OCI-M2 (cell line): Measurements from ENCODE around the gene SEMA6D.

Experiments
- DNase-seq: peaks from one replicate; lab custom pipeline; 2025; ENCODE audit not compliant: unreplicated experiment; lab: John Stamatoyannopoulos, UW

The SEMA6D gene

DNA sequence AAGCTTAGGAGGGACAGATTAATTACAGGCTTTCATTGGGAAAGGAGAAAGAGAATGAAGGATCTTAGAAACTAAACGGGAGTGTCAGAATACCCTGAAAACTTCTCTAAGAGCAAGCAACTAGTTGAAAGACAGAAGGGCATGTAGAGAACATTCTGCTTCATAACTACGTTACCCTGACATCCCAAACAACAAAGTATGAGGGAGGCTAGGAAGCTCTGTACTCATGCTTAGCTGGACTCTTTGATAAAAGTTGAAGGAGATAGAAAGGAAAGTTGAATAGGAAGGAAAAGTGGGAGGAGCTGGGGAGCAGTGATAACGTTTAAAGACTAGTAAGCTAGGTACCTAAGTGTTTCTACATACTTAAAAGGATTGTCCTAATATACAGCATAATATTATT is 64.2 kb downstream of the SEMA6D start:
- no peak for DNase-seq

DNA sequence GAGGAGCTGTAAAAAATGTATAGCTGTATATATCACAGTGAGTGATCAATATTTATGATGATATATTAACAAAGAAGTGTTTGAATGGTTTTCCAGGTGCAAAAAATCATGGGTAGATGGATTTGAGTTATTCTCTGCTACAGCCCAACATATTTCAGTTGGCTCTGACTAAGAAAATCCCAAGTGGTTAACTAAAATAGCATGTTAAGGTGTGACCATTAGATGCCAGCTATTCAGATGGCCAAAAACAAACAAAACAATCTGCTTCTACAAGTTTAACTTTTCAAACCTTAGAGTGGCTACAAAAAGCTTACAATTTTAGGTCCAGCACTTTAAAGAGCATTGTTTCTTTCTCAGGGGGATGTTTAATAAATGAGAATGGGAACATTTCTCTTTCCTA is 67.5 kb downstream of the SEMA6D start:
- no peak for DNase-seq

DNA sequence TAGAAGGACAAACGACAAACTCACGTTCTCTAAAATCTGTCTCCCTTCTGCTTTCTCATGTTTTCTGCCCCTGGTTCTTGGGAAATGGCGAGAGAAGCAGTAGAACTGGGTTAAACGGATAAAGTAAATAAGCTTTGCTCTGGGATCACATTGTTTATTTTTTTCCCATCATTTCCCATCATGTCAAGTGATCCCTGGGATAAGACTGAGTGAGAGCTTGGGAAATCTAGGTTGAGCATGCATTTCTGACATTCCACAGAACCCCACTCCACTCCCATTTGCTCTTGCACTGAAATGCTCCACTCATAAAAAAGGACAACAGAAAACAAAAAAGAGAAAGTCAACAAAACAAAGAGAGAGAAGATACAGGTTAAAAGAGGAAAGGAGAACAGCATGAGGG is 69.1 kb downstream of the SEMA6D start:
- DNase-seq: no peak

DNA sequence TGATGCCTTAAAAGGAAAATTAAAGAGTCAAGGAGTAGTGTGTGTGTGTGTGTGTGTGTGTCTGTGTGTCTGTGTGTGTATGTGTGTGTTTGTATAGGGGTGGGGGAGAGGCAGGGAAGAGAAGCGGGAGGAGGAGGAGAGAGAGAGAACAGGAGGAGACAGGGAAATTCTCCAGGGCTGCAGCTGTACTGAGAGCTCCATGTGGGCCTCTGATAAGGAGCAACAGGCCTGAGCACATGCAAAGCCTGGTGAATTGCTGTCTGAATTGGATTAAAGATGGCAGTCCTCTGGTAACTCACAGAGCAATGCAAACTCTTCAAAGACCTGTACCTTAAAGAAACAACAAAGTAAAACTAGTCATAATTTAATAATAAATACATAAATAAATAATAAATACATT is 70.6 kb downstream of the SEMA6D start:
- no peak for DNase-seq

DNA sequence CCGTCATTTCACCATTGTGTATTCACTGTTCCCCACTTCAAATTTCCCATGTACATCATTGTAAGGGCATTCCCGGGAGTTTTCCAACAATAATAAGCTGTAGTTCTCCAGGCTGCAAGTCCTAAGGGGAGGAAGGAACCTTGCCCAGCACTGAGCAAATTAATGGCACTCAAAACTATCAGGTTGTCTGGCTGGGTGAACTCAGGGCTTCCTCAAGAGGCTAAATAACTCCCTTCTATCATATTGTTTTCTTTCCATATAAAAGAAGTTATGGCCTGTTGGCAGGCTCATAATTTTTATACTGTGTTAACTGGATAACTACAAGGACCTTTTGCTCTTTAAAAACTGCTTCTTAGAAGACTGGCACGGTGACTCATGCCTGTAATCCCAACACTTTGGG is 71.4 kb downstream of the SEMA6D start:
- DNase-seq: no peak

DNA sequence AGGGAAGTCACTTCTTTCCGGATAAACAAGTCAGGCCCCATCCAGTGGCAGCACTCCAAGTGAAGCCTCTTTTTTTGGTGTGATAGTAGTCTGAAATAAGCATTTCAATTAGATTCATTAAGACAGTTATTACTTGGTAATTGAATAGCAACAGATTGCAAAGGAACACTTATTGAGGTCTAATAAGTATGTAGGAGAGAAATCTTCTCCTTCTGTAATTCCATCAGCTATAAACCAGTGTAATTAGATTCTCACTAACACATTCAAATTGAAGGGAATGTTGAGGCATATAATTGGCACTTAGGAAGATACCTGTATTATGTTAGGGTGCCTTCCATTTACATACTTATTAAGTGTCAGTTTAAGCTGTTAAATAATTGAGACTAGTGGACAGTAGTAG is 73.9 kb downstream of the SEMA6D start:
- DNase-seq: no peak

DNA sequence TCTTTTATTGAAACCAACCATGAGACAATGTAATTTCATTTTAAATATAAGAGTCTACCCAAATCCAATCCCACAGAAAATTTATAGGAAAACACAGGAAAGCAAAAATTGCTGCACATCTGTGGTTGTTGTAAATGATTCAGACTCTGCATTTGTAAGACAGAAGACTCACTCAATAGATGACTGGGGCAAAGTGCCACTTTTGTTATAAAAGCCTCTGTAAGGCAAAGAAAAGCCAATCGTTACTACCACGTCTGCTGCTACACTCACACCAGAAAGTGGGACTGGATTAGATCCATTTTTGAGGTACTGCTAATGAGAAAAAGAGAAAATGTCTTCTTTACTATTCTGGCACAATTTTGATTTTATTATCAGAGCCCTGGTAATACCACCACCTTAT is 74.9 kb downstream of the SEMA6D start:
- no peak for DNase-seq

DNA sequence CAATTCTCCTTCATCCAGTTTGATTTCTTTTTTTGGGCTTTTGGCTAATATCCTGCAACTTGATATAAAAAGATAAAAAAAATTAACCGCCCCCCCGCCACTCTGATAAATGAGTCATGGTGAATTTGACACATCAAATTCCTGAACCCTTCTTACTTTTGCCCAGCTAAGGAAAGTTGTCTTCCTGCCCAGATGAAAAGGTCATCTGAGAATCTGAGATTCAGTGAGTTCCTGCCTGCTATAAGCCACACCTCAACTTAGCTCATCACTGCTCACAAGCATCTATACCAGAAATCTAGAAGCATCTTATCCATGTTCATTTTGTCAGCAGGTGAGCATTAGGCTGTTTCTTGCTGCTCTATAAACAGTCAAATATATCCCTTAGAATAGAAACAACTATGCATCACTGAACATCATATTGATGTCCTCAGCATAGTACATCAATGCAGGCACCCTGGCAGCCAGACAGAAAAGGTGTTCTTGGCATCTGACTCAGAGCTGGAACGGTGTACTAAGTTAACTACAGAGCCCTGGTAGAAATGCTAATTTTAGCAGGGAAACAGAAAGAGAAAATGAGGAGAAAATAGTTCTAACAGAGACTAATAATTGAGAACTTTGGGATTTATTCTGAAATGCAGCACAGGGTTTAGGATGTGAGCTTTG is 77.1 kb downstream of the SEMA6D start:
- DNase-seq: no peak

DNA sequence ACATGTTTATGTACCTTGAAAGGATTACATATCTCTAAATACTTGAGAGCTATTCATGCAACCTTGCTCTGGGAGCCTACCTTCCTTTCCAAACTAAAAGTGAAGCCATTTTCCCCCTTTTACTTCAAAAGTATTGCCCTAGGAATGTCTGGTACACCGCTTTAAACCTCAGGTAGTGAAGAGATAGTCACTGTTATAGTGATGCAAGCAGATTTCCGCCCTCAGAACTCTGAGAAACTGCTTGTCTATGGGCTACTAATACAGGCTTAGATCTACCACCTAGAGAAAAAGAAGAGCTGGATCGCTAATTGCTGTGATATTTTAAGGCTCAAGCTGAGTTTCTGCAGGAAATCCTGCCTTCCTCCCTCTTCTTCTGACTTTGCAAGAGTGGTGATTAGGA is 78.6 kb downstream of the SEMA6D start:
- no peak for DNase-seq

DNA sequence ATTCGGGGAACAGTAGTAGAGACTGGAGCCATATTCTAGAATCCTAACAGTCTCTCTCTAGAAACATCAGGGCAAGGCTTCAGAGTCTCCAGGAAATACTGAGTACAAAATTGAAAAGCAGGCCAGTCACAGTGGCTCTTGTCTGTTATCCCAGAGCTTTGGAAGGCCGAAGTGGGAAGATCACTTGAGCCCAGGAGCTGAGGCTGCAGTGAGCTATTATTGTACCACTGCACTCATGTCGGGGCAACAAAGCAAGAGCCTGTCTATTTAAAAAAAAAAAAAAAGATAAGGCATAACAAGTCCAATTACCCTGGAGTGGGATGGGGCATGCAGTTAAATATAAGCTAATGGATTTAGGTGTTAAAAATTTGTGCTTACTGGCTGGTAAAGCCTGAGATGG is 79.0 kb downstream of the SEMA6D start:
- DNase-seq: no peak

DNA sequence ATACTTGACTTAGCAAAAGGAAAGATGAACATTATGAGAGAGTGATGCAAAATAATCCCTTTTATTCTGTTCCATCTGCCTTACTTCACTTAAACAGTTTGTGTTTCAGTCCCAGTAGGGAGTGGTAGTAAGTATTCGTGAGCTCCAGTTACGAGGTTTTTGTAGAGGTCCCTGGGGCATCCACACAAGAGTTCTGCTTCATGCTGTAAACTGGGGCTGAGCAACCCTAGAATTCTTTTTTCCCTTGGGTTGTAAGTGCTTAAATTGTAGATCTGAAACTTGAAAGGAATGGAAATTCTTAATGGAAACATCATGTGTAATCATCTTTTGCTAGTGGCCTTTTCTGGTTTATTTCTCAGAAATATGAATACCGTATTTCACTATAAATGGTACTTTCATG is 79.5 kb downstream of the SEMA6D start:
- no peak for DNase-seq

DNA sequence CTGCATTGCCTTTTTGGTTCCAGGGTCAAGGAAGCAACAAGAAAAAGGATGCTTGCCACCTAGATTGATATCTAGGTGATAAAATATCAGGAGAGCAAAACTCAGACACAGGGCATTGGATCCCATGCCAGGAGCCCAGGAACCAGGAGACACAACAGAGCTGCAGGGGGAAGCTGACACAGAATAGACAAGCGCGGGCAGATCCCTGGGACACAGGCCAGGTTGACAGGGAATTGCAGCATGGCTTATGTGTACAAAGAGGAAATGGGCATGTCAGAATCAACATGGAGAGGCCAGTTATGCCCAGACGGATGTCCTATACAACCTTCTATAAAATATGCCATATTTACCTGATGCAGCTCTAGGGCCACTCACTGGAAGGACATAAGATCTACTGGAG is 84.2 kb downstream of the SEMA6D start:
- no peak for DNase-seq

DNA sequence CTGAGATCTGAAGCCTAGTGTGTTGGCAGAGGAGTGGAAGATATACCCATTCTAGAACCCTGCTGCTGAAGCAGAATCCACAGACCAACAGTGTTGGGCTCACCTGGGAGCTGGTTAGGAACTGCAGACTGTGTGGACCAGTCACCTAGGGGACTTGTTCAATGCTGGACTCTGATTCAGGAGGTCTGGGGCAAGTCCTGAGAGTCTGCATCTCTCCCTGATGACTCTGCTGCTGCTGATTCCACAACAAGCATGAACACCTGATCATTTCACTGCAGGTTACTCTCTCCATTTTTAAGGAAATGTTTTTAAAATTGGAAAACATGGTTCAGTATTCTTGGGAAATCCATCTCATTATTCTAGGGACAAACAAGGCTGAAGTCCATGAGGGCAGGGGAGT is 84.9 kb downstream of the SEMA6D start:
- DNase-seq: no peak

DNA sequence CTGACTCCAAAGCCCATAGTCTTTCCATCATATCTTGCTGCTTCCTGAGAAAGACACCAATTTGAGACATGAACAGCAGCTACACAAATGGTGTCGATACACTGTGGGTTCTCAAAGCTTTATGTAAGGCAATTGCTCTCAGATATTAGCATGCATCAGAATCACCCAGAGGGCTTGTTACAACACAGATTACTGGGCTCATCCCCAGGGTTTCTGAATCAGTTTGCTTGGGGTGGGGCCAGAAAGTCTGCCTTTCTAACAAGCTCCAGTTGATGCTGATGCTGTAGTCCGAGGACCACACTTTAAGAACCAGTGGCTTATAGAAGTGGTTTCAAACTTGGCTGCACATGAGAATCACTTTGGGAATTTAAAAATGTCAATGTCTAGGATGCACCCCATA is 86.5 kb downstream of the SEMA6D start:
- DNase-seq: no peak

DNA sequence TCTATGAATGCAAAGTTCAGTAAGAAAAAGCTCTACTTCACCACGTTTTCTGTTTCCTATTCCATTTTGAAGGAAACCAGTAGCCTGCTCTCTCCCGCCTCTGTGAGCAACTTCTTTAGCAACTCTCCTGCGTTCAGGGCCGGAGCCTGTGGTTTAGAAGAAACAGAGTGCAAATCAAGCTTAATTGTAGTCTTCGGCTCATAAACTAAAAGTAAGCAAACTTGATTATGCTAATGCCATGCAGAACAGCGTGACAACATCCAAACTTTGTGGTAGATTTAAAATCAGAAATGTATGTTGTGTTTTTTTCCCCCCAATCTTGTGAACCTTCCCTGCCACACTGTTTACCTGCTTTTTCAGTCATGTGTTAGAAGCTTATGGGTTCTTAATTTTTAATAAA is 87.4 kb downstream of the SEMA6D start:
- no peak for DNase-seq

DNA sequence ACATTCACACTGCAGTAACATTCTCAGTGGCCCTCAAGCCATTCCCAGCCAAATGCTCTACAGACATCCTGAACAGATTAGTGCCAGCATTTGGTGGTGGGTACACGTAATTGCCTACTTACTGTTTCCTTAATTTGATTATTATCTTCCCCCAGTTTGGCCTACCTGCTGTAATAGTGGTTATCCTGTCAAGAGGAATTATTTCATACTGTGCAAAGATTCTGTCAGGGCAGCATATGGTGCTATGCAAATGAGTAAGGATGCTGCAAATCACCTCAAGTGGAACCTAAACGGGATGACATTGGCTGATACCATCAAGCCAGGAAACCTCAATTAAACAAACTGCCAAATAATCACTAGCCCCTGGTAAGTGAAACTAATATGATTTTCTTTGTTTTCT is 88.7 kb downstream of the SEMA6D start:
- no peak for DNase-seq

DNA sequence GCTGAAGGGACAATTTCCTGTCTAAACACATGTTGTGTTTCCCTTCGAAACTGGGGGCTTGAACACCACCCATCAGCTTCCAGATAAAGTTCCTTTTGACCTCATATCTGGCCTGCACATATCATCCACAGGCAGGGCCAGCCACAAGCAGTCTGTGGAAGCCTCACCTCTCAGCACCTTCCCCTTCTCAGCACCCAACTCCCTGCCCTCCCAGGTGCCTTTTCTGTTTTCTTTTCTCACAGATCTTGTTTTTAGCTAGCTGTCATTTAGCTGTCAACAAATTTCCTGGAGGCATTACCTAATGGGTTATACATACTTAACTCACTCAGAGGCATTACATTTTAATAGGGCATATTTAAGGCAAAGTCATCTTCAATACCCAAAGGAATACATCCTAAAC is 93.9 kb downstream of the SEMA6D start:
- no peak for DNase-seq

DNA sequence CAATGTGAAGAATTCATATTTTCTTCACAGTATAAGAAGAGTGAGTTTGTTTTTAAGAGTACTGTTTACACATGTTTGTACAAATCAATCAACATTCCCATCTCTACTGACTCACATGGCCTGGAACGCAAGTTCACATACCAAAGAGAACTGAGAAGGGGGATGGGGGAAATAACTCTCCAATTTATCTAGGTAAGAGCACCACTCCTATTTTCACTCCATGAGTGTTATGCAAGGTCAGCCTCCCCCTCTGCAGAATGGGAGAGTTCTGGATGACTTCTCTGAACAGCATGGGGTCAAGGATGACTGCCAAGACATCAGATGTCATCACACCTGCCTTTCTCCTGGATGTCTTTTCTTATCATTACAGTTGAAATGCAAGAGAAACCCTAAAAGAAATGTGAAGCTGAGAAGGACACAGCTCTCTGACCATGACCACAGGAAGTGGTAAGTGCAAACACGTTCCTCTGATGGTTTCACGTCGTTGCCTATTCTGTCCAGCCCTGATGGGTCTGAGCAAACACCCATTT is 95.2 kb downstream of the SEMA6D start:
- no peak for DNase-seq

DNA sequence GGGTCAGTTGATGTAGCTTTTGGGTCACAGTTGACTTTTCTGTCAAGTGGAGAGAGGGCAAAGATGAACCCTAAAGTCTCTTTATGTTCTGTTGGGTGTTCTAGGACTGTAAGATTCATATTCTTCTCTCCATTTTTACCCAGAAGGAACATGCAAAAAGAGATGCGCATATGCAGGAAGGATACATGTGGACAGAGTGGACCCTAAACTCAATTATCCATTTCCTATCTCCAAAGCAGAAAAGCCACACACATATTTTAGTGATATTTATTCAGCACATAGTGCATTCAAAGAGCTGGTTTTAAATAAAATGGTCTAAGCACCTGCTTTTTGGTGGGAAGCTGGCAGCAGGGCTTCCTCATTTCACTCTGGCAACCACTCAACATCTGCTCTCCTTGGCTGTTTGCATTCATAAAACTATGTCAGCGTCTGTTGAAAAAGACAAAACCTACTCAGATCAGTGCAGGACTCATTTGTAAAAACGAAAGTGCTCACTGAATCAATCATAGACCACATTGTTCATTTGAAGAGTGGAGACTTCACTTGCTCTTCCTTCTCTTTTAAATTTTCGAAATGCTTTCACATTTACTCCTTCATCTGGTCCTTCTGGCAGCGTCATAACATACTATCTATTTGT is 96.6 kb downstream of the SEMA6D start:
- DNase-seq: no peak

DNA sequence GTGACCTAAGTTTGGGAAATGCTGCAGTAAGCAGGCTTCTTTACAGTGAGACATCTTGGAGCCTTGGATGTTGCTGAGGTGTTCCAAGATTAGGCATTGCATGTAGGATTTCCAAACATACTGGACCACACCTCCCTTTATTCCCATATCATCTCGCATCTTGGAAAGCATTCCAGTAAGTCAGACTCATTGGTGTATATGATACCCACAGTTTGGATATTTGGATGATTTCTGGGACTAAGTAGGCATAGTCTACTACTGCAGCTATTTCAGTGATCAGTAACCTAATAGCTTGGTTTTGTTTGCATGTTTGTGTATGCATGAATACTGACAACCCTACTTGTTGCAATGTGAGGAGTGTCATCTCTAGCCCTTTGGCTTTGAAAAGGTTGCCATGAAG is 97.3 kb downstream of the SEMA6D start:
- DNase-seq: no peak

DNA sequence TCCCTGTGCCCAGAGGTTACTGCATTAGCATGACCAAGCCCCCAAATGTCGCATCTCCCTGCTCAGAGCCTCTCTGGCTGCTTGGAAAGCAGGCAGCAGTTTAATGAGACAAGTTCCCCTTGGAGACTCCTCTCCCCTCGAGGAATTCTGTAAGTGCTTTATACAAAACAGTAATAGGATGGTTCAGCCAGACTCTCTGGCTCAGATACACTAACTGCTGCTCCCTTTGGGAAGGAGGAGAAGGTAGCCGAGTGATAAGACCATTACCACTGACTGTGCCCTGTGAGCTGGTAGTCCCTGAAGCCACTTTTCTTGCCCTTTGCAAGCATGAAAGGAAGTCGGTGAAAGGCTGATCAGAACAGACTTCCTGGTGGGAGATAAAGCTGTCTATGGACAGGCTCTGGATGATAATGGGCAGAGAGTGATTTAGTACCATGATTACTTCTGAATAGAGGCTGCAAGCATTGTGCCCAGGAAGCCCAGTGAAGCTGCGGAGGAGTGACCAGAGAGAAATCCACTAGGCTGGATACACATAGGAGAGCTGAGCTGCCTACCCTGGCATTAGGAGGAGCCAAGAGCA is 100.8 kb downstream of the SEMA6D start:
- no peak for DNase-seq

DNA sequence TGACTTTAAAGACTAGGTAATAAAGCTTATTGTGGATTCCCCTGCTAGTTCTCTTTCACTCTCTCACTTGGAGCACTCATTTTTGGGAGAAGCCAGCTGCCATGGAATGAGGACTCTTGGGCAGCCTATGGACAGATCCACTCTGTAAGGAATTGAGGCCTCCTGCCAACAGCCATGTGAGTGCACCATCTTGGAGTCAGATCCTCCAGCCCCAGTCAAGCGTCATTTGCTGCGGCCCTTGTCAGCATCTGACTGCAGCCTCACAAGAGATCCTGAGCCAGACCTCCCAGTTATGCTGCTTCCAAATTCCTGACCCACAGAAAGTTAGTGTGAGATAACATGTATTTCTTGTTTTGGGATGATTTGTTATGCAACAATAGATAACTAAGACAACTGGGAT is 101.9 kb downstream of the SEMA6D start:
- DNase-seq: no peak
